Measurements from ENCODE around the gene GUCY1A1.

GRCh38 chr4:155660436-155660835 is 6.2 kb upstream of the GUCY1A1 start:
- no peak for TF ChIP-seq CTCF (IDR thresholded peaks at IDR 0.05; ENCODE audit: low read length)
- TF ChIP-seq EZH2 (IDR thresholded peaks at IDR 0.05; ENCODE audit: borderline replicate concordance, low read length): no peak
